ENCODE results near the gene NIBAN1.

Gene NIBAN1

DNA sequence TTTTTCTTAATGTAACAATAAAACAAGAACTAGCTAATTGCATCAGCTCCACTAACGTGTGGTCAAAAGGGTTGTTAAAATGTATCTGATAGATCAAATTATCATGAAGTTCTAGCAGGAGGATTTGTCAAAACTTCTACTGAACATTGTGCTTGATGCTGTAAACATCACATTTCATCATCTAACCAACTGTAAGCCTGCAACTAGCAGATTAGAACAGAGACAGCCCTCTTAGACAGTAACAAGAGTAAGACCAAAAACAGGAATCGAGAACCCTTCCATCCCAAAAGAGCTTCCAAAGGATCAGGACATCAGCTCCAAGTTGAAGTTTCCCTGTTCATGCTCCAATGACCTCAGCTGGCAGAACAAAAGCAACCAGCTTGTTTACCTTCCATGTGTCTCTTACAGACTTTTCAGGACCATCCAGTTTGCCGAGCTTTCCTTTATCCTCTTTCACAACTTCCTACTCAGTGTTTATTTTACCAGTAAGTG is 44.6 kb downstream of the NIBAN1 start:
- in situ Hi-C loops (cut with HindIII; ENCODE audit: low pct_ligation_motif_present, low pct_unique_long_range_greater_than_20kb, low sequenced_read_pairs), result no loop called here
- DNase-seq, result no peak

DNA sequence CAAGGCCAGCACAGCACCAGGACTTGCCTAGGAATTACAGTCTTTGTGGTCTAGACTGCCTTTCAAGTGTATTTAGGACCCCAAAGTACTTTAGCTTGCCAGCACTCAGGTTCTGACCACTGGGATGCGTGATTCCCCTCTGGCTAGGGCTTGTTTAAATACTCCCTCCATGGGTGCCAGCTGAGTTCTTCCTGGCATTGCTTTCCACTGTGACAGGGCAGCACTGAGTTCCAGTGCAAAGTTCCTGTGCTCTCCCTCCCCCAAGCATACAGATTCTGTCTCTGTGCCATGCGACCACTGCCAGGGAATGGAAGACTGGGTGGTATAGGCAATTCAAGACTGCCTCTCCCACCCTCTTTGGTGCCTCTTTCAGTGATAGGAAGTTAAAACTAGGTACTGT is 45.9 kb downstream of the NIBAN1 start:
- no peak for DNase-seq
- in situ Hi-C loops (cut with HindIII; ENCODE audit: low pct_ligation_motif_present, low pct_unique_long_range_greater_than_20kb, low sequenced_read_pairs), result no loop called here
